HEK293 (cell line): ENCODE results near the gene SMURF1.

Source experiments
- CTCF ChIA-PET: fragments of 350-600 bp; formaldehyde crosslinking; extraction: SDS; loops from one replicate; lab custom pipeline; 2021; ENCODE audit warnings: antibody characterized with exemption; lab: Yijun Ruan, JAX
- POLR2A ChIA-PET: fragments of 300-600 bp; formaldehyde crosslinking; extraction: SDS; loops from one replicate; lab custom pipeline; 2020; ENCODE audit warnings: antibody characterized with exemption, inconsistent platforms; lab: Yijun Ruan, JAX
- H3K27ac ChIP-seq: fragments of 200-500 bp; sonication (Bioruptor generic); 2 replicates; pipeline ENCODE4 v1.5.1; 2014; ENCODE audit warnings: low read depth, low read length, control low read depth, inconsistent platforms; ENCODE audit errors: extremely low read depth
- H3K36me3 ChIP-seq, 2 experiments: fragments of 200-500 bp in 1 of 2; sonication (Bioruptor generic) in 1 of 2; 1 replicate in 1 of 2; 2 replicates in 1 of 2; pipeline ENCODE4 v1.5.1; 2014 to 2017; ENCODE audit warnings: inconsistent platforms in 2 of 2, low read length in 2 of 2; ENCODE audit not compliant: control insufficient read depth in 2 of 2, insufficient read depth in 1 of 2
- H3K4me1 ChIP-seq: fragments of 200-500 bp; sonication (Bioruptor generic); 2 replicates; pipeline ENCODE4 v1.5.1; 2014; ENCODE audit warnings: mild to moderate bottlenecking, low read length, inconsistent platforms; ENCODE audit not compliant: control insufficient read depth, insufficient read depth
- H3K4me3 ChIP-seq: 2 replicates; pipeline ENCODE4 v1.5.1; 2011; ENCODE audit warnings: low read depth, mild to moderate bottlenecking, control low read depth, low read length, moderate library complexity
- H3K9me3 ChIP-seq: fragments of 200-500 bp; sonication (Bioruptor generic); 2 replicates; pipeline ENCODE4 v1.5.1; 2014; ENCODE audit warnings: low read depth, low read length, inconsistent platforms; ENCODE audit not compliant: control insufficient read depth, insufficient read depth
- ATF2 ChIP-seq: fragments of 450-650 bp; formaldehyde crosslinking; IDR thresholded peaks from 2 replicates; pipeline ENCODE4 v1.5.1; 2016; ENCODE audit warnings: missing biosample characterization, missing genetic modification characterization, low read depth
- BCL6B ChIP-seq: fragments of 450-650 bp; formaldehyde crosslinking; IDR thresholded peaks from 2 replicates; pipeline ENCODE4 v1.5.1; 2017; ENCODE audit warnings: missing biosample characterization, missing genetic modification characterization
- GLIS2 ChIP-seq: fragments of 450-650 bp; formaldehyde crosslinking; IDR thresholded peaks from 2 replicates; pipeline ENCODE4 v1.5.1; 2016; ENCODE audit warnings: missing biosample characterization, missing genetic modification characterization
- HOXC10 ChIP-seq: sonication (generic); formaldehyde crosslinking; IDR thresholded peaks from 2 replicates; pipeline ENCODE4 v1.8.1; 2023; ENCODE audit warnings: mild to moderate bottlenecking, missing genetic modification reagents
- PRDM10 ChIP-seq: fragments of 450-650 bp; formaldehyde crosslinking; IDR thresholded peaks from 2 replicates; pipeline ENCODE4 v1.5.1; 2016; ENCODE audit warnings: missing biosample characterization, missing genetic modification characterization
- SP7 ChIP-seq: fragments of 450-650 bp; formaldehyde crosslinking; IDR thresholded peaks from 2 replicates; pipeline ENCODE4 v1.5.1; 2016; ENCODE audit warnings: missing biosample characterization, missing genetic modification characterization
- ZBTB26 ChIP-seq: fragments of 450-650 bp; formaldehyde crosslinking; optimal IDR thresholded peaks from 2 replicates; pipeline ENCODE3; 2016; ENCODE audit warnings: missing biosample characterization, mild to moderate bottlenecking, missing genetic modification characterization
- ZFP41 ChIP-seq: fragments of 450-650 bp; formaldehyde crosslinking; IDR thresholded peaks from 2 replicates; pipeline ENCODE4 v1.5.1; 2016; ENCODE audit warnings: missing biosample characterization, missing genetic modification characterization, borderline replicate concordance
- ZNF248 ChIP-seq: fragments of 450-650 bp; formaldehyde crosslinking; IDR thresholded peaks from 2 replicates; pipeline ENCODE4 v1.5.1; 2017; ENCODE audit warnings: missing biosample characterization, missing genetic modification characterization
- ZNF292 ChIP-seq: fragments of 450-650 bp; formaldehyde crosslinking; IDR thresholded peaks from 2 replicates; pipeline ENCODE4 v1.5.1; 2016; ENCODE audit warnings: low read depth, missing biosample characterization, missing genetic modification characterization, borderline replicate concordance
- ZNF350 ChIP-seq: fragments of 450-650 bp; formaldehyde crosslinking; IDR thresholded peaks from 2 replicates; pipeline ENCODE4 v1.5.0; 2017; ENCODE audit warnings: missing biosample characterization, mild to moderate bottlenecking, missing genetic modification characterization
- ZNF391 ChIP-seq: fragments of 450-650 bp; formaldehyde crosslinking; IDR thresholded peaks from 2 replicates; pipeline ENCODE4 v1.5.1; 2016; ENCODE audit warnings: low read depth, missing biosample characterization, missing genetic modification characterization, borderline replicate concordance
- ZNF423 ChIP-seq: fragments of 450-650 bp; formaldehyde crosslinking; IDR thresholded peaks from 2 replicates; pipeline ENCODE4 v1.5.1; 2016; ENCODE audit warnings: missing biosample characterization, missing genetic modification characterization
- ZNF513 ChIP-seq: fragments of 450-650 bp; IDR thresholded peaks from 2 replicates; pipeline ENCODE4 v1.5.1; 2018; ENCODE audit warnings: missing biosample characterization, missing genetic modification characterization

SMURF1 gene

GRCh38 chr7:99034932-99035722, 108.8 kb downstream of the SMURF1 start (continued):
- no peak for TF ChIP-seq BCL6B
- TF ChIP-seq ZNF248 (tag by site-specific recombination) = no peak
- no peak for TF ChIP-seq ZNF423 (tag by site-specific recombination)
- no peak for TF ChIP-seq ZNF350 (tag by site-specific recombination)
- no peak for TF ChIP-seq ZNF292 (tag by site-specific recombination)
- no peak for TF ChIP-seq PRDM10 (tag by site-specific recombination)

GRCh38 chr7:99033765-99034164, 110.1 kb downstream of the SMURF1 start:
- Histone ChIP-seq H3K27ac (no peak overlapping the region), H3K4me1 (no peaks in the 10 kb centered on the region), H3K4me3 (no peak overlapping the region), H3K36me3 (peaks cover 28 to 96% of the 10 kb centered on the region in 2 experiments; a peak in 2 of 3 replicates), H3K9me3 (no peaks in the 10 kb centered on the region)
- no peak for TF ChIP-seq GLIS2
- no peak for TF ChIP-seq ATF2 (tag by site-specific recombination)
- TF ChIP-seq ZNF391 (tag by site-specific recombination) = no peak
- TF ChIP-seq ZFP41 (tag by site-specific recombination) = no peak
- no peak for TF ChIP-seq HOXC10 (CRISPR knock-in tag)
- no peak for TF ChIP-seq ZNF513 (tag by site-specific recombination)
- TF ChIP-seq ZBTB26 = no peak
- TF ChIP-seq SP7 (tag by site-specific recombination) = no peak
- ChIA-PET CTCF (no interaction called here), POLR2A (no interaction called here)
